A673 (cell line): Measurements from ENCODE around the gene FBXO15. TPM values are rescaled to one million over a fixed set of nuclear protein-coding genes. Genes with fewer than 3 reads are reported as not detected.

ENCODE experiments used
- BruUV-seq: library from RNA; stranded (reverse); fragments of 400-500 nt; replicated peaks from 2 replicates; lab custom pipeline; 2021; lab: Mats Ljungman, UMichigan
- CTCF ChIA-PET: fragments of 300-600 bp; sonication (Branson Sonifier 250); formaldehyde crosslinking; loops from one replicate; lab custom pipeline; 2022; ENCODE audit warnings: antibody characterized with exemption; lab: Charles Lee
- POLR2A ChIA-PET: fragments of 300-600 bp; sonication (Branson Sonifier 250); formaldehyde crosslinking; loops from one replicate; lab custom pipeline; 2022; ENCODE audit warnings: antibody characterized with exemption; ENCODE audit not compliant: low non-redundant PET; lab: Charles Lee
- DNase-seq: peaks from one replicate; pipeline ENCODE4 v3.0.0-alpha.2; 2015; ENCODE audit warnings: low spot score
- H3K27ac ChIP-seq: fragments of 200-600 bp; sonication (generic); 2 replicates; pipeline ENCODE4 v1.5.1; 2016; ENCODE audit warnings: mixed run types, low read depth, mild to moderate bottlenecking, mixed read lengths, antibody characterized with exemption, low read length; ENCODE audit not compliant: poor library complexity, severe bottlenecking
- H3K27me3 ChIP-seq: fragments of 200-600 bp; sonication (generic); replicated peaks from 2 replicates; pipeline ENCODE4 v1.6.1; 2017; ENCODE audit warnings: mixed run types, low read depth, mild to moderate bottlenecking, mixed read lengths, antibody characterized with exemption, low read length; ENCODE audit not compliant: insufficient read depth, poor library complexity
- H3K36me3 ChIP-seq: fragments of 200-600 bp; sonication (generic); 2 replicates; pipeline ENCODE4 v1.6.1; 2016; ENCODE audit warnings: mixed run types, mild to moderate bottlenecking, mixed read lengths, antibody characterized with exemption, low read length; ENCODE audit not compliant: insufficient read depth, poor library complexity, severe bottlenecking
- H3K4me1 ChIP-seq: fragments of 200-600 bp; sonication (generic); 2 replicates; pipeline ENCODE4 v1.6.1; 2017; ENCODE audit warnings: mixed run types, mild to moderate bottlenecking, mixed read lengths, antibody characterized with exemption, low read length; ENCODE audit not compliant: insufficient read depth, poor library complexity, severe bottlenecking
- H3K4me3 ChIP-seq: fragments of 200-600 bp; sonication (generic); 2 replicates; pipeline ENCODE4 v1.5.1; 2016; ENCODE audit warnings: low read depth, mixed run types, mild to moderate bottlenecking, mixed read lengths, low read length; ENCODE audit not compliant: poor library complexity, severe bottlenecking
- H3K9me3 ChIP-seq: fragments of 200-600 bp; sonication (generic); 2 replicates; pipeline ENCODE4 v1.6.1; 2016; ENCODE audit warnings: mixed run types, low read depth, mild to moderate bottlenecking, mixed read lengths, antibody characterized with exemption, low read length; ENCODE audit not compliant: poor library complexity, severe bottlenecking
- CTCF ChIP-seq: fragments of 300-800, 200-600 bp; sonication (generic); conservative IDR thresholded peaks from 2 replicates; pipeline ENCODE4 v1.5.1; 2017; ENCODE audit warnings: low read depth, mild to moderate bottlenecking, antibody characterized with exemption, low read length, moderate library complexity, mixed read lengths
- EZH2 ChIP-seq: fragments of 200-600 bp; sonication (generic); IDR thresholded peaks from 2 replicates; pipeline ENCODE4 v1.6.1; 2017; ENCODE audit warnings: borderline replicate concordance, low read depth, mild to moderate bottlenecking, mixed read lengths, antibody characterized with exemption, low read length; ENCODE audit not compliant: poor library complexity, severe bottlenecking
- intact Hi-C: fragments of 100-400 bp; cut with micrococcal nuclease; formaldehyde crosslinking; loops from one replicate; pipeline ENCODE4 v1.10.0; 2022; ENCODE audit not compliant: unreplicated experiment
- total RNA-seq: library from RNA; stranded (reverse); gene quantifications from 2 replicates; pipeline ENCODE4 v1.2.3, GENCODE V29; 2021

FBXO15 gene
- total RNA-seq, 1 experiment from 2014 or later = 2.4 TPM

DNA sequence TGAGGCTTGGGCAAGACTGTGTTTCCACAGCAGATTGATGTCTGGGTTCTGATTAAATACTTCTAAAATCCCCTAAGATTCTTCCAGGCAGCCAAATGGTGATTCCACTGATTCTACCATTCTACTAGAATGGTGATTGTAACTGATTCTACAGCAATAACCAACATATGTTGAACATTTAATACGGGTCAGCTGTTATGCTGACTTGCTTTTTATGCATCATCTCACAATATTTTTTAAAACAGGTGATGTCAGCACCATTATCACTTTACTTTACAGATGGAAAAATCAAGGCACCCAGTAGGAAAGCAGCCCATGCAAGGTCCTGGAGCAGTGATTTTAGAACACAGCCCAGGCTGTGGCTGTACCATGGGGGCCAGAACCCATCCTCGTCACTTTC lies 38.2 kb upstream of the FBXO15 start:
- peaks cover 12% of the 10 kb centered on the region for H3K4me1 ChIP-seq
- no peaks in the 10 kb centered on the region for H3K9me3 ChIP-seq
- ChIA-PET CTCF (no interaction called here), POLR2A (no interaction called here)
- no peak overlapping the region for H3K27ac ChIP-seq
- no peak overlapping the region for H3K4me3 ChIP-seq
- TF ChIP-seq CTCF = no peak
- no TSS peak for BruUV-seq
- H3K36me3 ChIP-seq = no peaks in the 10 kb centered on the region
- peaks cover 14% of the 10 kb centered on the region for H3K27me3 ChIP-seq
- intact Hi-C loops = no loop called here
- DNase-seq = no peak

GRCh38 chr18:74184875-74185274 lies 37.2 kb upstream of the FBXO15 start:
- Histone ChIP-seq H3K36me3 (no peaks in the 10 kb centered on the region), H3K4me3 (no peak overlapping the region), H3K9me3 (no peaks in the 10 kb centered on the region), H3K27me3 (peaks cover 14% of the 10 kb centered on the region), H3K27ac (no peak overlapping the region), H3K4me1 (peaks cover 7% of the 10 kb centered on the region)
- no peak for DNase-seq
- ChIA-PET CTCF (no interaction called here), POLR2A (no interaction called here)
- intact Hi-C loops = no loop called here
- TF ChIP-seq CTCF = no peak
- BruUV-seq = no TSS peak

DNA sequence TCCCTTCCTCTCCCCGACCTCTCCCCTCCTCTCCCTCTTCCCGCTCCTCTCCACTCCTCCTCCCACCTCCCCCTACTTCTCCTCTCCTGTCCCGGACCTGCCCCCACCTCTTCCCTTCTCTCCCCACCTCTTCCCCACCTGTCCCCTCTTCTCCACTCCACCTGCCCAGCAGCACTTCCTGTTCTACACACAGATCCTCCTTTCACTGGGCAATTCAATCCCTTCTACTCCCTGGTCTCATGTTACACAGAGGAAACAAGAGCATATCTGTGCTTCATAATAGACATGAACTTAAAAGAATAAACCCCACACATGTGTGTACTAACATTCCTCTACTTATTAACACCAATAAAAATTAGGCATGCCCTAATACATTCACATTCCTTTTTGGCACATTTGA lies 35.5 kb upstream of the FBXO15 start:
- TF ChIP-seq EZH2 (no peak), CTCF (no peak)
- H3K4me1 ChIP-seq = no peaks in the 10 kb centered on the region
- H3K27me3 ChIP-seq = peaks cover 14% of the 10 kb centered on the region
- no peaks in the 10 kb centered on the region for H3K36me3 ChIP-seq
- no TSS peak for BruUV-seq
- intact Hi-C loops = no loop called here
- H3K4me3 ChIP-seq = no peak overlapping the region
- DNase-seq = no peak
- CTCF ChIA-PET = no interaction called here
- H3K27ac ChIP-seq = no peak overlapping the region
- H3K9me3 ChIP-seq = no peaks in the 10 kb centered on the region
- POLR2A ChIA-PET = no interaction called here
